GM13977 (cell line): Measurements from ENCODE around the gene PCAT6.

Experiments used
- DNase-seq: peaks from one replicate; pipeline ENCODE4 v3.0.0; 2012; ENCODE audit warnings: low spot score
- in situ Hi-C: fragments of 300-500 bp; cut with MboI; formaldehyde crosslinking; loops from one replicate; pipeline ENCODE4 v1.12.0; 2022; ENCODE audit warnings: low sequenced_read_pairs, low pct_unique_long_range_greater_than_20kb, mixed read lengths, inconsistent platforms; ENCODE audit not compliant: unreplicated experiment
- TF ChIP-seq, protein P1 (sequence below): IDR thresholded peaks from 2 replicates; pipeline ENCODE4 v1.5.1; 2012; ENCODE audit warnings: mild to moderate bottlenecking, control low read depth; ENCODE audit not compliant: insufficient read depth; ENCODE audit errors: extremely low read depth, missing control alignments

PCAT6 gene

DNA sequence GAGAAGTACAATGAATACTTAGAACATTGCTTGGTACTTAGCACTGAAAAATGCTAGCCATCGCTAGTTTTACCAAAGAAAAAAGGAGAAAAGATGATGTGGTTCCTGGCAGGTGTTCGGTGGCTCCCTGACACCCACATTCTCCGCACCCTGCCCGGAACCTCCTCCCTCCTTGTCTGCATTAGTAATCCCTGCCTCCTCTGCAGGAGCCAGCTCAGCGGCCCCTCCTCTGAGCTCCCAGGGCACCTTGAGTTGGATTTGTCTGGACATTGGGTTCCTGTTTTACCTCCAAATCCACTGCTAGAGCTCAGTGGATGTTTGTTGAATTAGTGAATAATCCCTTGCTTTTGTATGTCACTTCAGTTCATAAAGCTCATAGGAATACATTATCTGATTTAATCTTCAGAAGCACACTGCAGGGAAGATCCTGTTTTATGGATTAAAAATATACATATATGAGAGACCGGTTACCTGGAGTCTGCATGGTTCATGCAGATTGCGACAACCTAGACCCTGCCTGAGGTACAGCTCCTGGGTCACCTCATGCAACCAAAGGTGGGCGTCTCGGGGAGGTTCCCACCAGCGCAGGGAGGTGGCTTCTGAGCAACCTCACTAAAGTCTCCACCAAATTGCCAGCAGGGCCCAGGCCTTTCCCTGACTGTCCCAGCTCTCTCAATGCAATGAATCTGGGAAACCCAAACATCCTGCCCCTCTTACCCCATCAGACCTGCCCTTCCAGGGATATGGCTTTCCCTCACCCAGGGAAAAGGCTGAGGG, 24.2 kb downstream of the PCAT6 start:
- in situ Hi-C loops: no loop called here
- TF ChIP-seq, protein P1, sequence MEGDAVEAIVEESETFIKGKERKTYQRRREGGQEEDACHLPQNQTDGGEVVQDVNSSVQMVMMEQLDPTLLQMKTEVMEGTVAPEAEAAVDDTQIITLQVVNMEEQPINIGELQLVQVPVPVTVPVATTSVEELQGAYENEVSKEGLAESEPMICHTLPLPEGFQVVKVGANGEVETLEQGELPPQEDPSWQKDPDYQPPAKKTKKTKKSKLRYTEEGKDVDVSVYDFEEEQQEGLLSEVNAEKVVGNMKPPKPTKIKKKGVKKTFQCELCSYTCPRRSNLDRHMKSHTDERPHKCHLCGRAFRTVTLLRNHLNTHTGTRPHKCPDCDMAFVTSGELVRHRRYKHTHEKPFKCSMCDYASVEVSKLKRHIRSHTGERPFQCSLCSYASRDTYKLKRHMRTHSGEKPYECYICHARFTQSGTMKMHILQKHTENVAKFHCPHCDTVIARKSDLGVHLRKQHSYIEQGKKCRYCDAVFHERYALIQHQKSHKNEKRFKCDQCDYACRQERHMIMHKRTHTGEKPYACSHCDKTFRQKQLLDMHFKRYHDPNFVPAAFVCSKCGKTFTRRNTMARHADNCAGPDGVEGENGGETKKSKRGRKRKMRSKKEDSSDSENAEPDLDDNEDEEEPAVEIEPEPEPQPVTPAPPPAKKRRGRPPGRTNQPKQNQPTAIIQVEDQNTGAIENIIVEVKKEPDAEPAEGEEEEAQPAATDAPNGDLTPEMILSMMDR: no peak
- DNase-seq: no peak

DNA sequence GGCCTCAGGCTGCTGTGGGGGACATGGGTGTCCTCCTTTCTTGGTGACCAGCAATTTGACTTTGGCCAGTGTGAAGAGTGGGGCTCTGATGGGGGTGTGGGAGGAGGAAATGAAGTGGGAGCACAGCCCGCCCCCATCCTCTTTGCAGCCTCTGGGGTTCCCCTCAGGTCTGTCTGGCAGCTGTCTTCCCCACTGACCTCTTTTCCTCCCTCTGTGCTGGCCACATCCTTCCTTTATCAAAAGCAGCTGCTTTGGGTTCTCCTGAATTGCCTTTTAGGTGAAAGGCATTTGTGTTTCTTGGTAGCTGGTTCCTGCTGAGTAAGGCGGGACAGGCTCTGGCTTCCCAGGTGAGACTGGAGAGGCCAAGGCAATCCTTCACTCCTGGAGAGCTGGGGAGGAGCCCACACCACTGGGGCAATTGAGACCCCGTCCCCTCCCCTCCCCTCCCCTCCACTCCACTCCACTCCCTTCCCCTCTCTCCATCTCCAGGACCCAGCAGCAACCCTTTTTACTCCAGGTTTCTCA, 24.9 kb downstream of the PCAT6 start:
- in situ Hi-C loops: no loop called here
- TF ChIP-seq, protein P1: no peak
- peak; percentile 51 for DNase-seq

DNA sequence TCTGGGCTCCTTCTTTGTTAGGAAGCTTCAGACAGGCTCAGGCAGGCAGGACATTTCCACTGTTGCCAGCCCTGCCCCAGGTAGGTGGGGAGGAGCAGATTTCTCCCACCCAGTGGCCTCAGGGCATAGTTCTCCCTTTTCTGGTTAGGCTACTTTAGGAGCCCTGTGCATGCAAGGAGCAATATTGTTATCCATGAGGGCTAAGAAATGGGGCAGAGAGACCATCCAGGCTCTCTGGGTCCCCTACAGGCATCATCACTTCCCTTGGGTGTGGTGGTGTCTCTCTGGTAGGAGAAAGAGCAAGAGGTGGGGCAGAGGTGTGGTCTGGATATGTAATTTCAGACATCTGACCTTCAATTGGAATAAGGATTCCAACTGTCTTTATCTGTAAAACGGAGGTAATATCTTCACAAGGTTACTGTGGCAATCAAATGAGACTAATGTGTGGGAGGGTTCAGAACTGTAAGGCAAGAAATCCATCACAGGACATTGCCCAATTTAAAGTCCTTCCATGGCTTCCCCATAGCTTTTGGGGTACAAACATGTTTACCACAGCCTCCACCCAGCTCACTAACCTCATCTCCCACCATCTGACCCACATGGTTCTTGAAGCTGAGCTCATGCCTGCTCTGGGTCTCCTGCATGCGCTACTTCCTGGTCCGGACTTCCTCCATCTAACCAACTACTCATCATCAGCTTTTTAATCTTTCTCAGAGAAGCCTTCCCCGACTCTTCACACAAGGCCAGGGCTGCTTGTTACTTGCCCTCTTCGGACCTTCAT, 26.1 kb downstream of the PCAT6 start:
- in situ Hi-C loops: no loop called here
- TF ChIP-seq, protein P1: peak; percentile 15
- DNase-seq: no peak

DNA sequence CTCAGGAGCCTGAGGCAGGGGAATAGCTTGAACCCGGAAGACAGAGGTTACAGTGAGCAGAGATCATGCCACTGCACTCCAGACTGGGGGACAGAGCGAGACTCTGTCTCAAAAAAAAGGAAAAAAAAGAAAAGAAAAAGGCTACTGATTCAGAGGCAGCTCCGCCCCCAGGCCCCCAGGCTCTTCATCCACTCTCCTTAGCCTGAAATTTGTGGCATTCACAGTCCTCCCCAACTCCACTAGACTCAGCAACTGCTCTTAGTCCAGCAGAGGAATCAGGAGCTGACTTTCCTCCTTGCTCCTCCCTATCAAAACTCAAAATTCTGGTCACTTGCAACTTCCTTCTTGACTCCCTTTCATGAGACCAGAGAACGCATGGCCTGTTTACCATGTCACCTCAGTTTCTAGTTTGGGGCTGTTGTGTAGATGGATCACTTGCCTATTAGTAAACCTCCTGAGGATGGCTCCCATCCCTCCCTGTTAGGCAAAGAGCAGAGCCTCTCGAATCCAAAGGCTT, 27.1 kb downstream of the PCAT6 start:
- in situ Hi-C loops: no loop called here
- no peak for DNase-seq
- TF ChIP-seq, protein P1: no peak

DNA sequence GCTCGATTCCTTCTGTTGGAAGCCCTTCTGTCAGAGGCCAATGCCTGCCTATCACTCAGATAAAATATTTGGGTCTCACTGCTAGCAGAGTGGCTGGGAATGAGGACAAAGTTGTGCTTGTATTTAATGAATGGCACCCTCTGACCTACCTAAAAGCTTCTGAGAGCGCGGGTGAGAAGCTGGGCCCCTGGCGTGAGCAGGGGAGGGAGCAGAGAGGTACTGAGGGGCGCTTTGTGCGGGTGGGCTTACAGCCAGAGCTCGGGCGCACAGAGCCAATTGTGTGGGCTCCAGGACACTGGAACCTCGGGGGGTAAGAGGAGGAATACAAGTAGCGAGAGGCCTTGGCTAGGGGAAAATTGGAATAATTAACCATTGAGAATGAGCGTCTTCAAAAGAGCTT, 32.3 kb downstream of the PCAT6 start:
- in situ Hi-C loops: no loop called here
- TF ChIP-seq, protein P1: no peak
- no peak for DNase-seq

DNA sequence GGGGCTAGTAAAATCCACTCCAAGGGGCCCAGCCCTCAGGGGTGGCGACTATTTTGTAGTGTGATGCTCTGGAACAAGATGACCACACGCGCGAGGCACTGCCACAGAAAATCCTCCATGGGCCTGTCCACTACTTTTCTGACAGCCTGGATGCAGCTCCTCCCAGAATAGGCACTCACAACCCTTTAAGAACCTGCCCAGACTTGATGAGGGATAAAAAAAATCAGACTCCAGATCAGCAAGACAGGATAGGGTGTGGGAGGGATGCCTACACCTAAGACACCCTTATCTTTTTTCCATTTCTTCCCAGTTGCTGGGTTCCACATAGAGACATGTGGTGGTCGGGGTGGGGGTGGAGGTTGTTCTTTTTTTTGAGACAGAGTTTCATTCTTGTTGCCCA, 33.5 kb downstream of the PCAT6 start:
- TF ChIP-seq, protein P1: no peak
- DNase-seq: no peak
- in situ Hi-C loops: no loop called here
